ENCODE measurements around the gene PRDX6. TPM values are rescaled to one million over a fixed set of nuclear protein-coding genes. Genes with fewer than 3 reads are reported as not detected.

Gene PRDX6, protein sequence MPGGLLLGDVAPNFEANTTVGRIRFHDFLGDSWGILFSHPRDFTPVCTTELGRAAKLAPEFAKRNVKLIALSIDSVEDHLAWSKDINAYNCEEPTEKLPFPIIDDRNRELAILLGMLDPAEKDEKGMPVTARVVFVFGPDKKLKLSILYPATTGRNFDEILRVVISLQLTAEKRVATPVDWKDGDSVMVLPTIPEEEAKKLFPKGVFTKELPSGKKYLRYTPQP
- 100 to 1,000 TPM; 136 to 147 TPM for total RNA-seq

DNA sequence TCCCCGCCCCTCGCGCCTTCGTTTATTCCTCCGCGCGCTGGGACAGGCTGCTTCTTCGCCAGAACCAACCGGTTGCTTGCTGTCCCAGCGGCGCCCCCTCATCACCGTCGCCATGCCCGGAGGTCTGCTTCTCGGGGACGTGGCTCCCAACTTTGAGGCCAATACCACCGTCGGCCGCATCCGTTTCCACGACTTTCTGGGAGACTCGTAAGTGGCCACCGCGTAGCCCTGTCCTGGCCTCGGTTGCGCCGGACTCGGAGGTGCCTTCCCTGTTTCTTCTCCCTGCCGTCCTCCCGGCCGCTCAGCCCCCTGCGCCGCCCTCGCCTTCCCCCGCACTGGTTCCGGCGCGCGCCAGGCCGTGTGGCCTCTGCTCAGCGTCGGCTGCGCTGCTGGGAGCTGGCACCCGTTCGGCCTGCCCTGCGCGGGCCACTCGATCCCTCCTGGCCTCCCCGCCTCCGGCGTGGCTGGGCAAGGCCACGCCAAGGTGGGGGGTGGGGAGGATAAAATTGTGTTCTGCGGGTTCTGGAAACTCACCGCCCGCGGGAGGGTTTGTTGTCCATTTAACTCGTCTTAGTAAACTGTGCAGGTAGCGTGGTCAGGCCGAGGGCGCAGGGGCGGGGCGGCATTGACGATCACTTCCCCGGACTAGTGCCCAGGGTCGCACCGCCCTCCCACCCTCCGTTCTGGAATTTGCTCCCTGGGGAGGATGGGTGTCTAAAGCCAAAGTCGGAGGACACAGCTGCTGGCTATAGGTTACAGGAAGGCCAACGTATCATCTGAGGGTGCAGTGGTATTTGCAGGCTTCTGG is at the start of gene PRDX6:
Gene PRDX6 (plus strand): TSS at position 50 of the 808 bp plus-strand sequence. CDS start 63 bp downstream, at position 113.
- DNase-seq: peak; percentile 81 to 87
- peak within 1 kb of the TSS; percentile 49 for H3K27ac Mint-ChIP-seq
- H3K4me3 Mint-ChIP-seq: peak within 1 kb of the TSS; percentile 83 to 92
- ATAC-seq (replicated peaks in 1 of 2): peak; percentile 33 to 45
- peaks cover 7 to 15% of the 10 kb centered on the region in 2 donors for H3K36me3 Mint-ChIP-seq (ENCODE audit: insufficient read depth in 2 of 2)
- H3K4me1 Mint-ChIP-seq (ENCODE audit: low read depth): peaks cover 67% of the 10 kb centered on the region
- H3K9me3 Mint-ChIP-seq: no peaks in the 10 kb centered on the region
- no peaks in the 10 kb centered on the region for H3K27me3 Mint-ChIP-seq (ENCODE audit: low read depth)

DNA sequence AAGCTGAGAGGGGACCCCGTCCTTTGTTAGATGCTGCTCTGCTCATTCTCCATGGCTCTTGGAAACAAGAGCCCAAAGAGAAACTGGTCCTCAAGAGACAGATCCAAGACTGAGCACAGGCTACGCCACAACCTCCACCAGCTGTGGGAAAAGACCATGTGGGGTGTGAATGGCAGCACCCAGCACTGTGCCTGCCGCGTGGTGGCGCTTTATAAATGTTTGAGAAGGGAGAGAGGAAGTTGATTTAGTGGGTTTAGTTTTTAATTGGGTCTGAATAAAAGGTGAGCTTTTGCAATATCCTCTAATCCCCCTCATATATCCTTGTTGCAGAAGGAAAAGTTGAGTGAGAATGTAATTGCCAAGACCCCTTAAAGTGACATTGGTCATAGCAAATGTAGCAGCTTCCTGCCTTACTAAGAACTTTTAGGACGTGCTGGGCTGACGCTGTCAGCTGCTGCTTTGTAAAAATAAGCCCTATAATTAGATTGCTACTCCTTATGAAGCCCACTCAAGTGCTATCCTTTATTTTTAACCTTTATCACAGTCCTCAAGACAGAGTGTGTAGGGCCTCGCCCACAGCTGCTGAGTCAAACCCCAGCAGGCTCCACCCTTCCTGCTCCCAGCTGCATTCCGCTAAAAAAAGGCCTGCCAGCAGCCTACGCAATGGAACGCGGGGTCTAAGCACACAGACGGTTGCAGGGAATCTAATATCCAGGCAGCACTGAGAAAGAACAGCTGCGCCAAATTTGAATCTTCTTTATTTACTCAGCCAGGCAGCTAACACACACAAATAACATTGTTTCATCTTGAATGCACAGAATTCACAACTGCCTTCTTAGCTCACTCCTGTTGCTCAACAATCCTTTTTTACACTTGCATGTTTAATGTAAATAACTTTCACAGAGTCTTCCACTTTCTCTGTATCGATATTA is 47.4 kb upstream of the PRDX6 start:
- H3K27ac Mint-ChIP-seq: peak overlapping the region; percentile 84
- ATAC-seq (replicated peaks in 1 of 2) (peak; percentile 75 to 77), DNase-seq (peak; percentile 63 to 69)
- no peaks in the 10 kb centered on the region for H3K27me3 Mint-ChIP-seq (ENCODE audit: low read depth)
- H3K36me3 Mint-ChIP-seq (ENCODE audit: insufficient read depth in 2 of 2): no peaks in the 10 kb centered on the region
- H3K4me3 Mint-ChIP-seq: peak overlapping the region; percentile 72 to 80
- no peaks in the 10 kb centered on the region for H3K9me3 Mint-ChIP-seq
- peaks cover 24% of the 10 kb centered on the region for H3K4me1 Mint-ChIP-seq (ENCODE audit: low read depth)

DNA sequence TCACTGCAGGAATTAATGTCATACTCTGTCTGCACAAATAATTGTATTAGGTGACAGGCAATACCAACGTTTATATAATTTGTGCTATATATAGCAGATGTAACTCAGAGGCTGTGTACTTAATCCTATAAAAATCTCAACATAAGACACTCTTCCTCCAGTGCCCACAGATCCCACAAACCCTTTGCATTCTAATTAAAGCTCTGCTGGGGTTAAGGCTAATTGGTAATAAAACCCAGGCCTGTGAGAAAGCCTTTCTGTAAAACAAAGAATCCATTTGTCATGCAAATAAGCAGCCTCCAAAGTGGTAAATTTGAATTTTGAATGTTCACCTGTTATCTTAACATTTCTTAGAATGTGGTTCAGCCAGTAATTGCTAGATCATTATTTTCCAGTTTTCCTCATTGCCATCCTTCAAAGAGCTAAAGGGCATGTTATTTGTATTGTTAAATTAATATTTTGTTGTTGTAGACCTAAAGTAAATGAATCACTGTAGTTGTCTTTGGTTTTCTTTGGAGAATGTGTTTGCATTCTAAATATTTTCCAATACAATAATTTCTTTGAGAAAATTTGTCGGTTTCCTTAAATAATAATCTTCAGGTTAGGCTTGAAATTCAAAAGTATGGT is 46.3 kb upstream of the PRDX6 start:
- H3K27me3 Mint-ChIP-seq (ENCODE audit: low read depth): no peaks in the 10 kb centered on the region
- no peaks in the 10 kb centered on the region for H3K36me3 Mint-ChIP-seq (ENCODE audit: insufficient read depth in 2 of 2)
- H3K9me3 Mint-ChIP-seq: no peaks in the 10 kb centered on the region
- ATAC-seq (replicated peaks in 1 of 2) (no peak), DNase-seq (no peak)
- H3K4me3 Mint-ChIP-seq: peak overlapping the region in 1 of 2 donors; percentile 80
- no peak overlapping the region for H3K27ac Mint-ChIP-seq
- H3K4me1 Mint-ChIP-seq (ENCODE audit: low read depth): peaks cover 24% of the 10 kb centered on the region

DNA sequence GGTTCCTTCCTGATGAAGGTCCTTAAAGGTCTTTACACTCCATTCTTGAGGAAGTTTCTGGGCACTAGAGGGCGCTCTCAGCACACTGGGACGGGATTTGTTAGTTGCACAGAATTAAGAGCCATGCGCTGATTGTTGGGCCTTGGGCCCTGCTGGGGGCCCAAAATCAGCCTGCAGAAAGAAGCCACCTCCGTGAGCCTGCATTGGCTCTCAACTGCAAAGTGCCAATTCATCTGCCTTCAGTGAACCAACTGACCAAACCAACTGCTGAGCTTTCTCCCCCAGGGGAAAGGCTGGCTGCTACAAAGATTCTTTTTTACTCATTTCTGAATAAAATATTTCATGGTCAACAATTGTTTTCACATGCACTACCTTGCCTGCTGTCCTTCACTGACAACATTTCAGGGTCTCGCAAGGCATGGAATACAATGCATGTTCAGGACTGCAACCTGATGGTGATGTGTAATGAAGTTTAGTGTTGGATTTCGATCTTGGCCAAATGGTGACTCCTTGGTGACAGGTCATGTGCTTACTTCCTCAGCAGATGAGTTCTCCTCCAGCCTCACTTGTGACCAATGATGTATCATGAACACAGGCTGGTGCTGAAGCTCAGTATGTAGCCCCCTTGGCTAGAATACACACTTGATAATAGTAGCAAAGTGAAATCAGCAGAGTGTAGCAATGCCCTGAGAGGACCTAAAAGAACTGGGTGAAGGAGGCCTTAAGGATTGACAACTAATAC is 45.7 kb upstream of the PRDX6 start:
- ATAC-seq (replicated peaks in 1 of 2): peak; percentile 72 to 74
- no peaks in the 10 kb centered on the region for H3K9me3 Mint-ChIP-seq
- H3K4me1 Mint-ChIP-seq (ENCODE audit: low read depth): peaks cover 24% of the 10 kb centered on the region
- H3K4me3 Mint-ChIP-seq: no peak overlapping the region
- peak; percentile 87 to 89 for DNase-seq
- no peaks in the 10 kb centered on the region for H3K36me3 Mint-ChIP-seq (ENCODE audit: insufficient read depth in 2 of 2)
- no peak overlapping the region for H3K27ac Mint-ChIP-seq
- no peaks in the 10 kb centered on the region for H3K27me3 Mint-ChIP-seq (ENCODE audit: low read depth)

DNA sequence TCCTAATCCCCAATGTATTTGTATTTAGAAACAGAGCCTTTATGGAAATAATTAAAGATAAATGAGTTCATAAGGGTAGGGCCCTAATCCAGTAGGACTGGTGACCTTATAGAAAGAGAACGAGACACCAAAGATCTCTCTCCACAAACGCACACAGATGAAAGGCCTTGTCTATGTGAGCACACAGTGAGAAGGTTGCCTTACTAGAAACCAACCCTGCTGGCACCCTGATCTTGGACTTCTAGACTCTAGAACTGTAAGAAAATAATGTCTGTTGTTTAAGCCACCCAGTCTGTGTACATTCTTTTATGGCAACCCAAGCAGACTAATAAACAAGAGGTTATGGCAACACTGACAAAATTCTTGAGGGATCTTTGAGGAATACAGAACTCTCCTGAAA is 44.8 kb upstream of the PRDX6 start:
- peaks cover 24% of the 10 kb centered on the region for H3K4me1 Mint-ChIP-seq (ENCODE audit: low read depth)
- no peaks in the 10 kb centered on the region for H3K27me3 Mint-ChIP-seq (ENCODE audit: low read depth)
- H3K27ac Mint-ChIP-seq: no peak overlapping the region
- H3K4me3 Mint-ChIP-seq: no peak overlapping the region
- DNase-seq (no peak), ATAC-seq (replicated peaks in 1 of 2) (no peak)
- no peaks in the 10 kb centered on the region for H3K9me3 Mint-ChIP-seq
- H3K36me3 Mint-ChIP-seq (ENCODE audit: insufficient read depth in 2 of 2): no peaks in the 10 kb centered on the region

DNA sequence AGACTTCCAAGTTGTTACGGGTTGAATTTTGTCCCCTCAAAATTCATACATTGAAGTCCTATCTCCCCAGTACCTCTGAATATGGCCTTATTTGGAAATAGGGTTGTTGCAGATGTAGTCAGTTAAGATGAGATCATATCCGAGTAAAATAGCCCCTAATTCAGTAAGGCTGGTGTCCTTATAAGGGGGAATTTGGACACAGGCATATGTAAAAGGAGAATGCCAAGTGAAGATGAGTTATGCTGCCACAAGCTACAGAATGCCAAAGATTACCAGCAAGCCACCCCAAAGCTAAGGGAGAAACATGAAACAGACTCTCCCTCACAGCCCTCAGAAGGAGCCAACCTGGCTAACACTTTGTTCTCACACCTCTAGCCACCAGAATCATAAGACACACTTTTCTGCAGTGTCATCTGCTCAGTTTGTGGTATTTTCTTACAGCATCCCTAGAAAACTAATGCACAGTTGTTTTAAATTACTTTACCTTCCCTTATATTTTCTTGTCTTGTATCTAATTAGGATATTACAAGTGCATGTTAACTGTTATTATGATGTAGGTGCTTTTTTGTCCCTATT is 43.3 kb upstream of the PRDX6 start:
- no peaks in the 10 kb centered on the region for H3K36me3 Mint-ChIP-seq (ENCODE audit: insufficient read depth in 2 of 2)
- DNase-seq (no peak), ATAC-seq (replicated peaks in 1 of 2) (peak in 1 of 2 donors; percentile 34)
- H3K4me3 Mint-ChIP-seq: no peak overlapping the region
- H3K27me3 Mint-ChIP-seq (ENCODE audit: low read depth): no peaks in the 10 kb centered on the region
- H3K27ac Mint-ChIP-seq: peak overlapping the region; percentile 29
- peaks cover 24% of the 10 kb centered on the region for H3K4me1 Mint-ChIP-seq (ENCODE audit: low read depth)
- H3K9me3 Mint-ChIP-seq: no peaks in the 10 kb centered on the region

DNA sequence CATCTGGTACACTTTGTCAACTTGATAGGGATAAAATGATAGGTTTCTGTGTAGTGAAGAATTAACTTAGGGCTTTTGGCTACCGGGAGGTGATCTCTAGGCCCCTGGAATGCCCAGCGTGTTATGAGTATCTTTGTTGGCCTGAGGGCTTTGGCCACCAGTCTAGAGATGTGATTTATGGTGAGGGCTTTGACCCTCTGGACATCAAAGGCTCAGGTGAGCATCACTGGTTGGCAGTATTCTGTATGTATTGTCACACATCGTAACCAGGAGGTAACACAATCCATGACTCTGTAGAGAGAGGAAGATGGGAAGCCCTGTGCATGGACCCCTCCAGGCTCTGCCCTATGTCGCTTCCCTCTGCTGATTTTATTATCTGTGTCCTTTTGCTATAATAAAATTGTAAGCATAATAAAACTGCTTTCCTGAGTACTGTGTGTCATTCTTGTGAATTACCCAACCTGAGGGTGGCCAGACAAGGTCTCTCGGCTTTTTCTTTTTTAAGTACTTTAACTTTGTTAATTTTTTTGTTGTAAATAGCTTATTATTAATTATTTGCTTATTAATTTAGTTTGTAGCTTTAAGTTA is 40.2 kb upstream of the PRDX6 start:
- H3K27ac Mint-ChIP-seq: no peak overlapping the region
- H3K9me3 Mint-ChIP-seq: no peaks in the 10 kb centered on the region
- H3K36me3 Mint-ChIP-seq (ENCODE audit: insufficient read depth in 2 of 2): no peaks in the 10 kb centered on the region
- H3K4me1 Mint-ChIP-seq (ENCODE audit: low read depth): no peaks in the 10 kb centered on the region
- no peak for DNase-seq
- no peaks in the 10 kb centered on the region for H3K27me3 Mint-ChIP-seq (ENCODE audit: low read depth)
- no peak for ATAC-seq (replicated peaks in 1 of 2)
- H3K4me3 Mint-ChIP-seq: no peak overlapping the region

DNA sequence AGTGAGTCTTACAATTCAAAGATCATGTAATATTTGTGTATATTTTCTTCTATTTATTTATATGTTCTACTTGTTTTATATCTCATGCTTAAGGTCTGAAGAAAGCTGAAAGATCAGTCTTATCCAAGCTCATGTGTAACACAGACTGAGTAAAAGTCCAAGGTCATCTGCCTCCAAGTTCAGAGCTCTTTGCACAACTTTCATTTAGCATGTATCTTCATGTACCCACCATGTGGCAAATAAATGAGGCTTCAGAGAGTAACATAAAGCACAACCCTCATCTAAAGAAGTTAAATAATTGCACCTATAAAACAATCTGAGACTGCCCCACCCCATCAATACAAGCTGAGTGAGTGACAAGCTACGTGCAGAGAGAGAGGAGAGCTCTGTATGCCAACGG is 38.5 kb upstream of the PRDX6 start:
- no peaks in the 10 kb centered on the region for H3K36me3 Mint-ChIP-seq (ENCODE audit: insufficient read depth in 2 of 2)
- H3K4me1 Mint-ChIP-seq (ENCODE audit: low read depth): peaks cover 2% of the 10 kb centered on the region
- no peak for DNase-seq
- no peak overlapping the region for H3K27ac Mint-ChIP-seq
- no peaks in the 10 kb centered on the region for H3K9me3 Mint-ChIP-seq
- ATAC-seq (replicated peaks in 1 of 2): no peak
- no peak overlapping the region for H3K4me3 Mint-ChIP-seq
- no peaks in the 10 kb centered on the region for H3K27me3 Mint-ChIP-seq (ENCODE audit: low read depth)

DNA sequence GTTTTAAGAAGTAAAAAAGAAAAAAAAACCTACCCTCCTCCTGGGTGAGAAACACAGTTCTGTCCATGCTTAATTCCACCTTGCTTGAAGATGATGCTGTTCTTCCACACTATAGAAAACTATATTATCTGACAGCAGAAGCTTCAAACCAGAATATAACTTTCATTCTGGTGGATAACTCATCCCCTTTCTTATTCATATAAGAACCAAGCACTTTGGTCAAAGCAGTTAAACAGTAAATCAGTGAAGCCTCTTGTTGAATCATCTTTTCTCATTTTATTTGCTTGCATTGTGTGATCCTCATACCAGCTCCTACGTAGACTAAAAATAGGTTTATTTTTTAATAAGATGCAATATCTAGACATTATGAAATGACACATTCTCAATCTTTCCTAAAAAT is 36.7 kb upstream of the PRDX6 start:
- H3K4me1 Mint-ChIP-seq (ENCODE audit: low read depth): peaks cover 19% of the 10 kb centered on the region
- no peak for DNase-seq
- H3K9me3 Mint-ChIP-seq: no peaks in the 10 kb centered on the region
- H3K36me3 Mint-ChIP-seq (ENCODE audit: insufficient read depth in 2 of 2): peaks cover under 1 to 2% of the 10 kb centered on the region in 2 donors
- peak; percentile 34 to 70 for ATAC-seq (replicated peaks in 1 of 2)
- H3K27ac Mint-ChIP-seq: no peak overlapping the region
- H3K4me3 Mint-ChIP-seq: no peak overlapping the region
- no peaks in the 10 kb centered on the region for H3K27me3 Mint-ChIP-seq (ENCODE audit: low read depth)

DNA sequence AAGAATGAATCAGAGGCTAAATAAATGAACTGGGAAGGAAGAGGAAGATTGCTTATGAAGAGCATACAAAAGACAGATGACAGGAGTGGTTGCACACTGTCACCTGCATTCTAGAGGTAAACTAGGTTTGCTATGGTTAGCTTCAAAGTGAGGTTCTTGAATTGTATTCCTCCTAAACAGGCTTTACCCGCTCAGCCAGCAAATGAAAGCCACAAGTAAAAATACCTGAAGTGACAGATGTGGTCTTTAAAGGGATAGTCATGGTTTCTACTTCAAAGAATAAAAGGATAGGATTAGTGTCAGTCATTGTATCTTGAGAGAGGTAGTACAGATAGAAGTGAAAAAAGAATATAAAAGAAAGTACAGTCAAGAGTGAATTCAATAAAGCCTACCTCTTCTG is 32.4 kb upstream of the PRDX6 start:
- Mint-ChIP-seq H3K4me1 (ENCODE audit: low read depth) (peaks cover 25% of the 10 kb centered on the region), H3K36me3 (ENCODE audit: insufficient read depth in 2 of 2) (peaks cover 12 to 20% of the 10 kb centered on the region in 2 donors), H3K27ac (peak overlapping the region; percentile 9), H3K9me3 (peaks cover 2 to 6% of the 10 kb centered on the region in 2 donors), H3K4me3 (peak overlapping the region; percentile 19 to 47), H3K27me3 (ENCODE audit: low read depth) (no peaks in the 10 kb centered on the region)
- DNase-seq: no peak
- peak; percentile 83 to 91 for ATAC-seq (replicated peaks in 1 of 2)

DNA sequence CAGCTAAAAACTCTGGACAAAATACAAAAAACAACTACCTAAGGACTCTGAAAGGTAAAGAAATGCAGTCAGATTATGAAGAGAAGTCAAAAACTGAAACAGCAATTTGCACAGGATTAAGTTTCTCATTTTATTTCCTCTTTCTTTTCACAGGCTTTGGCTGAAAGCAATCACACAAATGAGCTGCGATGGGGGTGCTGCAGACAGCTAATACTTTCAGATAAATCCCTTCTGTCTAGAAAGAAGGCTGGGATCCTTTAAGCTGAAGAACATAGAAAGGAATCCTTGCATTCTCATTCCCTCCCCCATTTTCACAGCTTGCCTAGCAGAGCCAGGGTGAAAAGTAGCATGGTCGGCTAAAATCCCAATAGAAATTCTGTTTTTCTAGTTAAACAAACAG is 32.0 kb upstream of the PRDX6 start:
- ATAC-seq (replicated peaks in 1 of 2): no peak
- Mint-ChIP-seq H3K4me3 (peak overlapping the region; percentile 19 to 47), H3K9me3 (peaks cover 2 to 6% of the 10 kb centered on the region in 2 donors), H3K4me1 (ENCODE audit: low read depth) (peaks cover 25% of the 10 kb centered on the region), H3K36me3 (ENCODE audit: insufficient read depth in 2 of 2) (peaks cover 12 to 20% of the 10 kb centered on the region in 2 donors), H3K27me3 (ENCODE audit: low read depth) (no peaks in the 10 kb centered on the region), H3K27ac (peak overlapping the region; percentile 9)
- DNase-seq: no peak

Data from activated T-cell treated with anti-CD3 and anti-CD28 coated beads, Interleukin-2, amount 50 U/mL, for 72 hours (primary cell).